ENCODE results near the gene RAB3GAP1. TPM values are rescaled to one million over a fixed set of nuclear protein-coding genes. Genes with fewer than 3 reads are reported as not detected.
"Not testable (repeated sequence)": the region's sequence is repeated elsewhere in the genome, so short reads cannot be mapped to it uniquely, and the experiment has no call there.

The RAB3GAP1 gene
- total and polyA plus RNA-seq, 2 donors (not counting 1 experiment from before 2014, with no cell fraction given) = 15.6 to 62.2 TPM

DNA sequence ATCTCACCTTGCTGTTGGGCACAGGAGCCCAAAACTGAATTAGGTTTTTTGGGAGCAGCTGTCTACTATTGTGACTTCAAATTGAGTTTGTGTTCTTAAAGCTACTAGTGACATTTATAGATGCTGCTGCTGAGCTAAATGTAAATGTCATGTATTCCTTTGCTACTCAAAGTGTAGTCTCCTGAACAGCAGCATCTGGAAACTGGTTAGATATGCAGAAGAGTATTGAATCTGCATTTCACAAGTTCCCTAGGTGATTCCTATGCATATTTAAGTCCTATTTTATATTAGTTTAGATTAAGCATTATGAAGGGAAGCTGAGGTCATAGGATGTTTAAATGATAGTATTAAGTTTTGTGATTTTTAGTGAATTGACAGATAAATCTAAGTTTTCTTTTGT is 67.5 kb downstream of the RAB3GAP1 start:
- no peaks in the 10 kb centered on the region for H3K27me3 Mint-ChIP-seq
- ATAC-seq (ENCODE audit: low read depth) (no peak), DNase-seq (no peak)
- no peak overlapping the region for H3K9ac ChIP-seq (ENCODE audit: low read length)
- H3K9me3 ChIP-seq (ENCODE audit: control extremely low read depth in 1 of 3, control insufficient read depth in 2 of 3, insufficient read depth in 1 of 3, low read length in 2 of 3) = peaks cover 1 to 16% (median 13%) of the 10 kb centered on the region in 3 donors
- no peaks in the 10 kb centered on the region for H3K4me1 ChIP-seq (ENCODE audit: control insufficient read depth in 2 of 2, insufficient read depth in 2 of 2, low read length in 2 of 2)
- H4K20me1 ChIP-seq (ENCODE audit: control insufficient read depth, insufficient read depth, low read length, poor library complexity, severe bottlenecking) = no peaks in the 10 kb centered on the region
- no peak overlapping the region for H3K27ac Mint-ChIP-seq
- H3K9me3 Mint-ChIP-seq (ENCODE audit: insufficient read depth) = peaks cover 11% of the 10 kb centered on the region
- POLR2A ChIA-PET = no interaction called here
- no peaks in the 10 kb centered on the region for H3K27me3 ChIP-seq (replicated peaks in 1 of 4; ENCODE audit: control extremely low read depth in 1 of 4, control insufficient read depth in 3 of 4, insufficient read depth in 4 of 4, low read length in 3 of 4)
- intact Hi-C loops (cut with micrococcal nuclease) = no loop called here
- H3K4me3 ChIP-seq (ENCODE audit: control extremely low read depth in 1 of 5, extremely low read depth in 1 of 5, insufficient read depth in 1 of 5, low read depth in 2 of 5, low read length in 4 of 5) = no peak overlapping the region
- no peak overlapping the region for H2AFZ ChIP-seq (ENCODE audit: insufficient read depth, low read depth, low read length, poor library complexity, severe bottlenecking)
- H3K79me2 ChIP-seq (ENCODE audit: control insufficient read depth, insufficient read depth, low read length) = no peaks in the 10 kb centered on the region
- H3K4me3 Mint-ChIP-seq = no peak overlapping the region
- H3K4me2 ChIP-seq (replicated peaks; ENCODE audit: low read depth, low read length, poor library complexity, severe bottlenecking) = no peak overlapping the region
- H3K36me3 ChIP-seq (replicated peaks in 1 of 2; ENCODE audit: control extremely low read depth in 1 of 2, control insufficient read depth in 1 of 2, extremely low read depth in 1 of 2, insufficient read depth in 2 of 2, low read length in 1 of 2) = peaks cover 9 to 18% of the 10 kb centered on the region in 2 experiments
- no peak for TF ChIP-seq EZH2 (IDR thresholded peaks at IDR 0.05; ENCODE audit: borderline replicate concordance, insufficient read depth, low read depth, low read length, poor library complexity, severe bottlenecking)
- TF ChIP-seq, protein P1, sequence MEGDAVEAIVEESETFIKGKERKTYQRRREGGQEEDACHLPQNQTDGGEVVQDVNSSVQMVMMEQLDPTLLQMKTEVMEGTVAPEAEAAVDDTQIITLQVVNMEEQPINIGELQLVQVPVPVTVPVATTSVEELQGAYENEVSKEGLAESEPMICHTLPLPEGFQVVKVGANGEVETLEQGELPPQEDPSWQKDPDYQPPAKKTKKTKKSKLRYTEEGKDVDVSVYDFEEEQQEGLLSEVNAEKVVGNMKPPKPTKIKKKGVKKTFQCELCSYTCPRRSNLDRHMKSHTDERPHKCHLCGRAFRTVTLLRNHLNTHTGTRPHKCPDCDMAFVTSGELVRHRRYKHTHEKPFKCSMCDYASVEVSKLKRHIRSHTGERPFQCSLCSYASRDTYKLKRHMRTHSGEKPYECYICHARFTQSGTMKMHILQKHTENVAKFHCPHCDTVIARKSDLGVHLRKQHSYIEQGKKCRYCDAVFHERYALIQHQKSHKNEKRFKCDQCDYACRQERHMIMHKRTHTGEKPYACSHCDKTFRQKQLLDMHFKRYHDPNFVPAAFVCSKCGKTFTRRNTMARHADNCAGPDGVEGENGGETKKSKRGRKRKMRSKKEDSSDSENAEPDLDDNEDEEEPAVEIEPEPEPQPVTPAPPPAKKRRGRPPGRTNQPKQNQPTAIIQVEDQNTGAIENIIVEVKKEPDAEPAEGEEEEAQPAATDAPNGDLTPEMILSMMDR (IDR thresholded peaks at IDR 0.05) = no peak
- no peaks in the 10 kb centered on the region for H3K4me1 Mint-ChIP-seq
- peak overlapping the region in 1 of 2 donors; percentile 38 for H3K27ac ChIP-seq (ENCODE audit: low read length in 2 of 2)
- CTCF ChIA-PET = no interaction called here

DNA sequence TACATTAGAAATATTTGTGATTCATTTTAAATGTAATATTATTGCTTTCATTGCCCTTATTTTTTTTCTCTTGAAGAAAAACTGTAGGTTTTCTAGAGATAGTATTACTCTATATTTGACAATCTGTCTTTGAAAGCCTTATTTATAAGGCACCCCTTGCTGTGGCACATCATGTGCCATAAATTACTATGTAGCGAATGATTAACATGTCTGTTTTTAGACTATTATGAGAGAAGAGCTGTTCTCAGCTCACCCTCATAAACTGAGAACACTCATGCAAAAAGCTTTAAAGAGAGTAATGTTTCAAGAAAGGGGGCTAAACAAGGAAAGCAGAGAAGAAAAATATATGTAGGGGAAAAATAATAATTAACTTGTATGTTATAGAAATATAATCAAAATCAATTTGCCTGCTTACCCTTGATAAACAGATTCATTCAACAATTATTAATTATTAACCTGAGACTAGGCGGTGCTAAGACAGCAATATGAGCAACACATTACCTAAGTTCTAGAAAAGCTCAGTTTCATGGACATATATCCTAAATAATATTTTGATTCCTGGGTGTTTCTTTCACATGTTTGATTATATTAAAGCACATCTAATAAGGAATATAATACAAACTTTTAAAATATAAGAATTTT is 69.0 kb downstream of the RAB3GAP1 start:
- ChIA-PET CTCF (no interaction called here), POLR2A (no interaction called here)
- DNase-seq (no peak), ATAC-seq (ENCODE audit: low read depth) (no peak)
- Mint-ChIP-seq H3K4me1 (no peaks in the 10 kb centered on the region), H3K4me3 (no peak overlapping the region), H3K27ac (no peak overlapping the region), H3K27me3 (no peaks in the 10 kb centered on the region), H3K9me3 (ENCODE audit: insufficient read depth) (peaks cover 11% of the 10 kb centered on the region)
- TF ChIP-seq, protein P1 (IDR thresholded peaks at IDR 0.05) = no peak
- no peak for TF ChIP-seq EZH2 (IDR thresholded peaks at IDR 0.05; ENCODE audit: borderline replicate concordance, insufficient read depth, low read depth, low read length, poor library complexity, severe bottlenecking)
- Histone ChIP-seq H3K27ac (ENCODE audit: low read length in 2 of 2) (no peak overlapping the region), H3K27me3 (replicated peaks in 1 of 4; ENCODE audit: control extremely low read depth in 1 of 4, control insufficient read depth in 3 of 4, insufficient read depth in 4 of 4, low read length in 3 of 4) (no peaks in the 10 kb centered on the region), H2AFZ (ENCODE audit: insufficient read depth, low read depth, low read length, poor library complexity, severe bottlenecking) (no peak overlapping the region), H3K9ac (ENCODE audit: low read length) (no peak overlapping the region), H3K79me2 (ENCODE audit: control insufficient read depth, insufficient read depth, low read length) (no peaks in the 10 kb centered on the region), H3K4me1 (ENCODE audit: control insufficient read depth in 2 of 2, insufficient read depth in 2 of 2, low read length in 2 of 2) (no peaks in the 10 kb centered on the region), H3K4me2 (replicated peaks; ENCODE audit: low read depth, low read length, poor library complexity, severe bottlenecking) (no peak overlapping the region), H3K36me3 (replicated peaks in 1 of 2; ENCODE audit: control extremely low read depth in 1 of 2, control insufficient read depth in 1 of 2, extremely low read depth in 1 of 2, insufficient read depth in 2 of 2, low read length in 1 of 2) (peaks cover 7 to 21% of the 10 kb centered on the region in 2 experiments), H3K4me3 (ENCODE audit: control extremely low read depth in 1 of 5, extremely low read depth in 1 of 5, insufficient read depth in 1 of 5, low read depth in 2 of 5, low read length in 4 of 5) (no peak overlapping the region), H4K20me1 (ENCODE audit: control insufficient read depth, insufficient read depth, low read length, poor library complexity, severe bottlenecking) (no peaks in the 10 kb centered on the region), H3K9me3 (ENCODE audit: control extremely low read depth in 1 of 3, control insufficient read depth in 2 of 3, insufficient read depth in 1 of 3, low read length in 2 of 3) (peaks cover 1 to 16% (median 13%) of the 10 kb centered on the region in 3 donors)
- no CpG with 5 or more reads among the region's 2 CpGs for WGBS (ENCODE audit: insufficient coverage)
- intact Hi-C loops (cut with micrococcal nuclease) = no loop called here

DNA sequence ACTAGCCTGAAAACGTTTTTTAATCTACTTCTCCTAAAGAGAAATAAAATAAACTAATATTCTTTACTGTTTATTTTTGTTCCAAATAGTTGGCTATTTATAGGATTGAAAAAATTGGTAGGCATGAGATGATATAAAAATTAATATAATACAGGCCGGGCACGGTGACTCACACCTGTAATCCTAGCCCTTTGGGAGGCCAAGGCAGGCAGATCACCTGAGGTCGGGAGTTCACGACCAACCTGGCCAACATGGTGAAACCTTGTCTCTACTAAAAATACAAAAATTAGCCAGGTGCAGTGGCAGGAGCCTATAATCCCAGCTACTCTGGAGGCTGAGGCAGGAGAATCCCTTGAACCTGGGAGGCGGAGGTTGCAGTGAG is 69.6 kb downstream of the RAB3GAP1 start:
- H3K27ac Mint-ChIP-seq; H3K4me3 ChIP-seq (ENCODE audit: control extremely low read depth in 1 of 5, extremely low read depth in 1 of 5, insufficient read depth in 1 of 5, low read depth in 2 of 5, low read length in 4 of 5); POLR2A ChIA-PET; ATAC-seq (ENCODE audit: low read depth); CTCF ChIA-PET; H3K9ac ChIP-seq (ENCODE audit: low read length); H3K27me3 Mint-ChIP-seq; H2AFZ ChIP-seq (ENCODE audit: insufficient read depth, low read depth, low read length, poor library complexity, severe bottlenecking); H3K4me2 ChIP-seq (replicated peaks; ENCODE audit: low read depth, low read length, poor library complexity, severe bottlenecking); H3K79me2 ChIP-seq (ENCODE audit: control insufficient read depth, insufficient read depth, low read length); H3K27ac ChIP-seq (ENCODE audit: low read length in 2 of 2); H3K4me1 ChIP-seq (ENCODE audit: control insufficient read depth in 2 of 2, insufficient read depth in 2 of 2, low read length in 2 of 2); H3K27me3 ChIP-seq (replicated peaks in 1 of 4; ENCODE audit: control extremely low read depth in 1 of 4, control insufficient read depth in 3 of 4, insufficient read depth in 4 of 4, low read length in 3 of 4); DNase-seq; H3K4me3 Mint-ChIP-seq; H4K20me1 ChIP-seq (ENCODE audit: control insufficient read depth, insufficient read depth, low read length, poor library complexity, severe bottlenecking); H3K4me1 Mint-ChIP-seq; intact Hi-C loops (cut with micrococcal nuclease): not testable (repeated sequence)
- Histone ChIP-seq H3K9me3 (ENCODE audit: control extremely low read depth in 1 of 3, control insufficient read depth in 2 of 3, insufficient read depth in 1 of 3, low read length in 2 of 3) (peaks cover 1 to 14% (median 13%) of the 10 kb centered on the region in 3 donors), H3K36me3 (replicated peaks in 1 of 2; ENCODE audit: control extremely low read depth in 1 of 2, control insufficient read depth in 1 of 2, extremely low read depth in 1 of 2, insufficient read depth in 2 of 2, low read length in 1 of 2) (peaks cover 7 to 26% of the 10 kb centered on the region in 2 experiments)
- peaks cover 11% of the 10 kb centered on the region for H3K9me3 Mint-ChIP-seq (ENCODE audit: insufficient read depth)
- 95% methylated on average over 4 of the region's 6 CpGs for WGBS (ENCODE audit: insufficient coverage)
